ENCODE measurements around the gene GSN.

Gene GSN

GRCh38 chr9:121323449-121324151, 55.6 kb downstream of the GSN start:
- no peak overlapping the region for H3K4me3 ChIP-seq (ENCODE audit: low read depth, low read length)
- no peak for DNase-seq (ENCODE audit: low read depth)
- TF ChIP-seq, protein P1, sequence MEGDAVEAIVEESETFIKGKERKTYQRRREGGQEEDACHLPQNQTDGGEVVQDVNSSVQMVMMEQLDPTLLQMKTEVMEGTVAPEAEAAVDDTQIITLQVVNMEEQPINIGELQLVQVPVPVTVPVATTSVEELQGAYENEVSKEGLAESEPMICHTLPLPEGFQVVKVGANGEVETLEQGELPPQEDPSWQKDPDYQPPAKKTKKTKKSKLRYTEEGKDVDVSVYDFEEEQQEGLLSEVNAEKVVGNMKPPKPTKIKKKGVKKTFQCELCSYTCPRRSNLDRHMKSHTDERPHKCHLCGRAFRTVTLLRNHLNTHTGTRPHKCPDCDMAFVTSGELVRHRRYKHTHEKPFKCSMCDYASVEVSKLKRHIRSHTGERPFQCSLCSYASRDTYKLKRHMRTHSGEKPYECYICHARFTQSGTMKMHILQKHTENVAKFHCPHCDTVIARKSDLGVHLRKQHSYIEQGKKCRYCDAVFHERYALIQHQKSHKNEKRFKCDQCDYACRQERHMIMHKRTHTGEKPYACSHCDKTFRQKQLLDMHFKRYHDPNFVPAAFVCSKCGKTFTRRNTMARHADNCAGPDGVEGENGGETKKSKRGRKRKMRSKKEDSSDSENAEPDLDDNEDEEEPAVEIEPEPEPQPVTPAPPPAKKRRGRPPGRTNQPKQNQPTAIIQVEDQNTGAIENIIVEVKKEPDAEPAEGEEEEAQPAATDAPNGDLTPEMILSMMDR (IDR thresholded peaks at IDR 0.05; ENCODE audit: low read depth, low read length), result no peak
- TF ChIP-seq MYC (IDR thresholded peaks at IDR 0.05; ENCODE audit: low read depth, low read length) (no peak), POLR2A (IDR thresholded peaks at IDR 0.05; ENCODE audit: extremely low read depth, insufficient read length) (no peak)
- TF ChIP-seq, protein P2, sequence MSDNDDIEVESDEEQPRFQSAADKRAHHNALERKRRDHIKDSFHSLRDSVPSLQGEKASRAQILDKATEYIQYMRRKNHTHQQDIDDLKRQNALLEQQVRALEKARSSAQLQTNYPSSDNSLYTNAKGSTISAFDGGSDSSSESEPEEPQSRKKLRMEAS (IDR thresholded peaks at IDR 0.05; ENCODE audit: low read depth, low read length), result no peak

DNA sequence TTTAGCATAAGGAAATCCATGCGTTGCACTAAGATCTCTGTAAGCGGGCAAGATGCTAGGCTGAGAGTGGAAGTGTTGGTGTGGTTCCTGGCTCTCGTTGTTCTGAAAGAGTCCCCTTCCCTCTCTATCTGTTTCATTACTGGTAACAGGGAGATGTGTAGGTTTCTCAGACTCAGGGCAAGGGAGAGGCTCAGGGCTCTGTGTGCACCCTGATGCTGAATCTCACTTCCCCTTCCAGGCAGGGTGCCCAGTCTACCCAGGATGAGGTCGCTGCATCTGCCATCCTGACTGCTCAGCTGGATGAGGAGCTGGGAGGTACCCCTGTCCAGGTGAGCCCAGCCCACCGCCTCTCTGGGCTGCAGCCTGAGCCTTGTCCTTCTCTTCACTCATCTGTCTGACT, 56.4 kb downstream of the GSN start:
- no peak for TF ChIP-seq POLR2A (IDR thresholded peaks at IDR 0.05; ENCODE audit: extremely low read depth, insufficient read length)
- TF ChIP-seq, protein P2 (IDR thresholded peaks at IDR 0.05; ENCODE audit: low read depth, low read length), result no peak
- DNase-seq (ENCODE audit: low read depth), result no peak
- no peak overlapping the region for H3K4me3 ChIP-seq (ENCODE audit: low read depth, low read length)

- TF ChIP-seq MYC (IDR thresholded peaks at IDR 0.05; ENCODE audit: low read depth, low read length), result no peak
Observed at GRCh38 chr9:121324755-121325154, 56.8 kb downstream of the GSN start.

GRCh38 chr9:121325387-121325786, 57.4 kb downstream of the GSN start:
- TF ChIP-seq MYC (IDR thresholded peaks at IDR 0.05; ENCODE audit: low read depth, low read length) (no peak), POLR2A (IDR thresholded peaks at IDR 0.05; ENCODE audit: extremely low read depth, insufficient read length) (no peak)
- TF ChIP-seq, protein P2 (IDR thresholded peaks at IDR 0.05; ENCODE audit: low read depth, low read length), result no peak
- TF ChIP-seq, protein P1 (IDR thresholded peaks at IDR 0.05; ENCODE audit: low read depth, low read length), result no peak
- H3K4me3 ChIP-seq (ENCODE audit: low read depth, low read length), result no peak overlapping the region
- no peak for DNase-seq (ENCODE audit: low read depth)

More at GRCh38 chr9:121324755-121325154, 56.8 kb downstream of the GSN start:
- no peak overlapping the region for H3K4me3 ChIP-seq (ENCODE audit: low read depth, low read length)
- no peak for DNase-seq (ENCODE audit: low read depth)

- no peak overlapping the region for H3K4me3 ChIP-seq (ENCODE audit: low read depth, low read length)
- no peak for TF ChIP-seq MYC (IDR thresholded peaks at IDR 0.05; ENCODE audit: low read depth, low read length)
- TF ChIP-seq, protein P1 (IDR thresholded peaks at IDR 0.05; ENCODE audit: low read depth, low read length), result no peak
- TF ChIP-seq, protein P2 (IDR thresholded peaks at IDR 0.05; ENCODE audit: low read depth, low read length), result no peak
- no peak for TF ChIP-seq POLR2A (IDR thresholded peaks at IDR 0.05; ENCODE audit: extremely low read depth, insufficient read length)
- DNase-seq (ENCODE audit: low read depth), result no peak
Observed at GRCh38 chr9:121326130-121326838, 58.3 kb downstream of the GSN start.

- no peak overlapping the region for H3K4me3 ChIP-seq (ENCODE audit: low read depth, low read length)
- no peak for DNase-seq (ENCODE audit: low read depth)
Observed at GRCh38 chr9:121326901-121327613, 59.1 kb downstream of the GSN start.

More at GRCh38 chr9:121326901-121327613, 59.1 kb downstream of the GSN start:
- TF ChIP-seq POLR2A (IDR thresholded peaks at IDR 0.05; ENCODE audit: extremely low read depth, insufficient read length) (no peak), MYC (IDR thresholded peaks at IDR 0.05; ENCODE audit: low read depth, low read length) (no peak)
- TF ChIP-seq, protein P1 (IDR thresholded peaks at IDR 0.05; ENCODE audit: low read depth, low read length), result no peak
- TF ChIP-seq, protein P2 (IDR thresholded peaks at IDR 0.05; ENCODE audit: low read depth, low read length), result no peak
